Adrenal gland (tissue), 19 donors: Measurements from ENCODE around the gene ITIH1. TPM values are rescaled to one million over a fixed set of nuclear protein-coding genes. Genes with fewer than 3 reads are reported as not detected.
"Not testable (repeated sequence)": the region's sequence is repeated elsewhere in the genome, so short reads cannot be mapped to it uniquely, and the experiment has no call there.

Experiments used
- DNase-seq, 7 donors: peaks; one replicate each; pipeline ENCODE4 v3.0.0-alpha.2; 2019 to 2020
- H3K27ac ChIP-seq, 5 donors: fragments of 200-600 bp; sonication (generic) in 4 of 5; 1 replicate in 3 of 5; 2 replicates in 2 of 5; pipeline versions ENCODE4 v1.5.1 to v1.8.0; 2016 to 2020; ENCODE audit warnings: mild to moderate bottlenecking in 1 of 5
- H3K27me3 ChIP-seq: fragments of 200-600 bp; 2 replicates; pipeline ENCODE4 v1.8.0; 2021
- H3K36me3 ChIP-seq, 2 donors: fragments of 200-600 bp; replicated peaks in 1 of 2; 1 replicate in 1 of 2; 2 replicates in 1 of 2; pipeline versions ENCODE4 v1.5.1 to v1.8.0; 2018 to 2022
- H3K4me1 ChIP-seq, 2 donors: fragments of 200-600 bp; replicated peaks in 1 of 2; 1 replicate in 1 of 2; 2 replicates in 1 of 2; pipeline versions ENCODE4 v1.5.1 to v1.8.0; 2018 to 2021
- H3K4me3 ChIP-seq, 4 donors: fragments of 200-600 bp; sonication (generic) in 3 of 4; one replicate each; pipeline ENCODE4 v1.5.1; 2016 to 2018
- H3K9me3 ChIP-seq, 3 donors: fragments of 200-600 bp; sonication (generic) in 1 of 3; replicated peaks in 1 of 3; 1 replicate in 2 of 3; 2 replicates in 1 of 3; pipeline versions ENCODE4 v1.5.1 to v1.8.0; 2016 to 2021
- POLR2A ChIP-seq, 2 donors: fragments of 450-650 bp; IDR thresholded peaks; one replicate each; pipeline ENCODE4 v1.6.1; 2017; ENCODE audit warnings: antibody characterized with exemption in 2 of 2, mild to moderate bottlenecking in 2 of 2, moderate library complexity in 1 of 2
- WGBS, 4 donors: extraction: QIAGEN DNeasy Blood & Tissue Kit in 2 of 4; methylation state at CpG; one replicate each; pipeline versions ENCODE4 v1.1.5 to v1.1.7; 2013 to 2017; 5-methylcytosine and 5-hydroxymethylcytosine counted together
- intact Hi-C, 2 donors: fragments of 100-400 bp; cut with DNase I; formaldehyde crosslinking; loops; one replicate each; pipeline versions ENCODE4 v1.14.1 to v1.15.0; 2022 to 2023
- long read RNA-seq, 10 donors: library from polyadenylated mRNA in 3 of 10; unstranded in 2 of 10; stranded (forward) in 1 of 10; transcript quantifications; one replicate each; pipeline ENCODE4 v2.0.0 and lab custom pipeline, GENCODE V29; 2021 to 2026
- polyA plus RNA-seq, 3 donors: library from polyadenylated mRNA; stranded (reverse); fragments of 200-250 nt in 2 of 3; fragments of 350-450 nt in 1 of 3; fragmentation: Illumina TruSeq in 1 of 3; extraction: RNeasy Lipid Tissue Mini Kit (QIAGEN cat#74804) in 1 of 3; gene quantifications; one replicate each; pipeline ENCODE4 v1.2.3, GENCODE V29; 2013 to 2014
- total RNA-seq, 9 donors: library from RNA; depleted of rRNA in 4 of 9; stranded (reverse); fragments of >200 nt in 4 of 9; fragments of 120-200 nt in 1 of 9; fragmentation: NEBNext Ultra II Directional in 1 of 9; extraction: Animal tissue kit (Norgen Biotek cat#: 25700) in 1 of 9; gene quantifications; one replicate each; pipeline versions ENCODE4 v1.1.0 to v1.2.4, GENCODE V29; 2013 to 2023
- TF ChIP-seq, protein P1 (sequence below), 6 experiments: fragments of 450-650 bp in 4 of 6; fragments of 200-600 bp in 2 of 6; sonication (generic) in 1 of 6; IDR thresholded peaks; 1 replicate in 5 of 6; 2 replicates in 1 of 6; pipeline versions ENCODE4 v1.5.1 to v1.8.0; 2016 to 2021; ENCODE audit warnings: antibody characterized with exemption in 6 of 6, mild to moderate bottlenecking in 2 of 6, moderate library complexity in 1 of 6
- donor health status: healthy with polysubstance abuse.
- donor health status: Bipolar disorder and iron deficiency.
- donor health status: DM: yes; HTN: yes; CAD: no.
- donor health status: DM: no; HTN: no; CAD: no.
- donor health status: DM: no; HTN: no; CAD: no.
- donor health status: DM: yes; HTN: yes; CAD: no.

Gene ITIH1
- total RNA-seq (1 to 10 TPM in 3 of 9 donors, under 1 TPM in 2, not detected in 4; 0.28 to 1.9 (median 1.3) TPM), polyA plus RNA-seq (under 1 TPM; 0.34 to 0.60 (median 0.40) TPM)
- long read RNA-seq, donor 1: 0 reads
- long read RNA-seq, donor 2: 0 reads
- long read RNA-seq, donor 3: 0 reads
- long read RNA-seq, donor 4: 0 reads
- long read RNA-seq, donor 5: 0 reads
- long read RNA-seq, donor 6: 0 reads
- long read RNA-seq, donor 7, partial matches to known transcripts: 0 of 1 reads
- long read RNA-seq, donor 7, other reads (novel, unspliced or antisense): 0 of 1 reads
- long read RNA-seq, donor 8, transcript ITIH1-202 (6 exons, 1,122 nt): major isoform, 7 of 13 reads
- long read RNA-seq, donor 8, transcript ITIH1-210 (3 exons, 680 nt): minor isoform, 6 of 13 reads
- long read RNA-seq, donor 8, partial matches to known transcripts: 0 of 13 reads
- long read RNA-seq, donor 8, other reads (novel, unspliced or antisense): 0 of 13 reads
- long read RNA-seq, donor 9: 0 reads
- long read RNA-seq, donor 10, partial matches to known transcripts: 0 of 7 reads
- long read RNA-seq, donor 10, other reads (novel, unspliced or antisense): 0 of 7 reads

- Histone ChIP-seq H3K4me1 (no peaks in the 10 kb centered on the region), H3K36me3 (no peaks in the 10 kb centered on the region), H3K9me3 (no peaks in the 10 kb centered on the region), H3K4me3 (no peak within 1 kb of the TSS), H3K27me3 (no peaks in the 10 kb centered on the region), H3K27ac (no peak within 1 kb of the TSS)
- intact Hi-C loops: no loop called here
- DNase-seq: peak in 2 of 7 donors; percentile 6 to 30
- TF ChIP-seq, protein P1, sequence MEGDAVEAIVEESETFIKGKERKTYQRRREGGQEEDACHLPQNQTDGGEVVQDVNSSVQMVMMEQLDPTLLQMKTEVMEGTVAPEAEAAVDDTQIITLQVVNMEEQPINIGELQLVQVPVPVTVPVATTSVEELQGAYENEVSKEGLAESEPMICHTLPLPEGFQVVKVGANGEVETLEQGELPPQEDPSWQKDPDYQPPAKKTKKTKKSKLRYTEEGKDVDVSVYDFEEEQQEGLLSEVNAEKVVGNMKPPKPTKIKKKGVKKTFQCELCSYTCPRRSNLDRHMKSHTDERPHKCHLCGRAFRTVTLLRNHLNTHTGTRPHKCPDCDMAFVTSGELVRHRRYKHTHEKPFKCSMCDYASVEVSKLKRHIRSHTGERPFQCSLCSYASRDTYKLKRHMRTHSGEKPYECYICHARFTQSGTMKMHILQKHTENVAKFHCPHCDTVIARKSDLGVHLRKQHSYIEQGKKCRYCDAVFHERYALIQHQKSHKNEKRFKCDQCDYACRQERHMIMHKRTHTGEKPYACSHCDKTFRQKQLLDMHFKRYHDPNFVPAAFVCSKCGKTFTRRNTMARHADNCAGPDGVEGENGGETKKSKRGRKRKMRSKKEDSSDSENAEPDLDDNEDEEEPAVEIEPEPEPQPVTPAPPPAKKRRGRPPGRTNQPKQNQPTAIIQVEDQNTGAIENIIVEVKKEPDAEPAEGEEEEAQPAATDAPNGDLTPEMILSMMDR (IDR thresholded peaks at IDR 0.05): no peak
- TF ChIP-seq POLR2A (IDR thresholded peaks at IDR 0.05): no peak
- WGBS, 4 donors: 76 to 86% (median 86%) methylated on average over 11 to 12 of the region's 12 CpGs
Observed at GRCh38 chr3:52777127-52777958, at the start of gene ITIH1. TSS of gene ITIH1 (plus strand) at chr3:52777599. CDS start at chr3:52777616, 17 bp downstream.

DNA sequence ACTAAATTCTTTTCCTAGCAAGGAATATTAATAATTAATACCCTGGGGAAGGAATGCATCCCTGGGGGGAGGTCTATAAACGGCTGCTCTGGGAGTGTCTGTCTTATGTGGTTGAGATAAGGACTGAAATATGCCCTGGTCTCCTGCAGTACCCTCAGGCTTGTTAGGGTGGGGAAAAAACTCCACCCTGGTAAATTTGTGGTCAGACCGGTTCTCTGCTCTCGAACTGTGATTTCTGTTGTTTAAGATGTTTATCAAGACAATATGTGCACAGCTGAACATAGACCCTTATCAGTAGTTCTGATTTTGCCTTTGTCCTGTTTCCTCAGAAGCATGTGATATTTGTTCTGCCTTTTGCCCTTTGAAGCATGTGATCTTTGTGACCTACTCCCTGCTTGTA, 48.6 kb upstream of the ITIH1 start:
- H3K9me3 ChIP-seq, H3K27me3 ChIP-seq, H3K27ac ChIP-seq, H3K4me3 ChIP-seq, intact Hi-C loops, H3K4me1 ChIP-seq: not testable (repeated sequence)
- DNase-seq: peak in 1 of 7 donors; percentile 30
- peaks cover 0 to 19% of the 10 kb centered on the region in 2 donors for H3K36me3 ChIP-seq
- 60 to 93% (median 70%) methylated on average over 3 of the region's 3 CpGs for WGBS, 4 donors

GRCh38 chr3:52730681-52731080, 46.7 kb upstream of the ITIH1 start:
- TF ChIP-seq, protein P1 (IDR thresholded peaks at IDR 0.05): no peak
- TF ChIP-seq POLR2A (IDR thresholded peaks at IDR 0.05): no peak
- H3K36me3 ChIP-seq: peaks cover 0 to 39% of the 10 kb centered on the region in 2 donors
- no peak overlapping the region for H3K27ac ChIP-seq
- H3K27me3 ChIP-seq: no peaks in the 10 kb centered on the region
- no peaks in the 10 kb centered on the region for H3K9me3 ChIP-seq
- intact Hi-C loops: no loop called here
- no peak overlapping the region for H3K4me3 ChIP-seq
- peak in 1 of 7 donors; percentile 39 for DNase-seq
- H3K4me1 ChIP-seq: no peaks in the 10 kb centered on the region

GRCh38 chr3:52731590-52731989, 45.8 kb upstream of the ITIH1 start:
- WGBS, 4 donors: 80 to 87% (median 83%) methylated on average over 14 of the region's 14 CpGs
- peaks cover 0 to 46% of the 10 kb centered on the region in 2 donors for H3K36me3 ChIP-seq
- no peak overlapping the region for H3K27ac ChIP-seq
- no peak for TF ChIP-seq POLR2A (IDR thresholded peaks at IDR 0.05)
- no peaks in the 10 kb centered on the region for H3K4me1 ChIP-seq
- H3K4me3 ChIP-seq: no peak overlapping the region
- intact Hi-C loops: no loop called here
- no peaks in the 10 kb centered on the region for H3K27me3 ChIP-seq
- H3K9me3 ChIP-seq: no peaks in the 10 kb centered on the region
- DNase-seq: no peak

- DNase-seq: no peak
- H3K36me3 ChIP-seq: peaks cover 0 to 58% of the 10 kb centered on the region in 2 donors
- no peaks in the 10 kb centered on the region for H3K9me3 ChIP-seq
- no peaks in the 10 kb centered on the region for H3K27me3 ChIP-seq
- 83 to 88% (median 86%) methylated on average over 10 of the region's 10 CpGs for WGBS, 4 donors
- no peak overlapping the region for H3K27ac ChIP-seq
- intact Hi-C loops: no loop called here
- no peak overlapping the region for H3K4me3 ChIP-seq
- no peaks in the 10 kb centered on the region for H3K4me1 ChIP-seq
- no peak for TF ChIP-seq POLR2A (IDR thresholded peaks at IDR 0.05)
- TF ChIP-seq, protein P1 (IDR thresholded peaks at IDR 0.05): no peak
Observed at GRCh38 chr3:52733256-52733891, 44.0 kb upstream of the ITIH1 start.
